ENCODE data around the gene EMILIN3. TPM values are rescaled to one million over a fixed set of nuclear protein-coding genes. Genes with fewer than 3 reads are reported as not detected.

Gene EMILIN3
- total RNA-seq, 1 experiment from 2014 or later = 5.9 TPM

DNA sequence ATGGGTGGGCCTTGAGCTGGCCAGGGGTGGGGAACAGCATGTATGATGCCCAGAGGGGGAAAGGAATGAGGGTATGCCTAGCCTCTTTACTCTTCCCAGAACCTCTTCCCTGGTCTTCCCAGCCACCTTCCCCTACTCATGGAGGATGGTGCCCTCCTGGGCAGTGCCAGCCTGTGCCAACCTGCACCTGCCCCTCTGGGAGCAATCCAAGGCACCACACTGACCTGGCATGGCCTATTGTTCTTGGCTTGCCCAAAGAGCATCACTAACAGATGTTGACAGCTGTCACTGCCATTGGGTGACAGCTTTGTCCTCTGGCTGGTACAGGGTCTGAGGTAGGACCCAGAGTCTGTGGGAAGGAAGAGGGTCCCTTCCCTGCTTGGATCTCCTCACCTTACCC lies 13.1 kb downstream of the EMILIN3 start:
- Histone ChIP-seq H2AFZ (ENCODE audit: low read length) (no peak overlapping the region), H3K79me1 (ENCODE audit: insufficient read depth, low read depth, low read length, poor library complexity, severe bottlenecking) (no peaks in the 10 kb centered on the region), H4K20me1 (ENCODE audit: control insufficient read depth, insufficient read depth, insufficient read length) (no peaks in the 10 kb centered on the region), H3K23me2 (ENCODE audit: insufficient read length, low read depth, low read length, poor library complexity, severe bottlenecking) (no peaks in the 10 kb centered on the region), H2BK5ac (ENCODE audit: insufficient read length, low read length) (no peak overlapping the region), H2AK5ac (ENCODE audit: insufficient read length, low read length) (no peak overlapping the region), H3K9me3 (ENCODE audit: control insufficient read depth, low read depth, low read length) (no peaks in the 10 kb centered on the region), H3K9ac (ENCODE audit: extremely low read depth, insufficient read length, low read length) (no peak overlapping the region), H3K18ac (ENCODE audit: insufficient read length, low read depth, low read length) (no peak overlapping the region), H2BK20ac (ENCODE audit: low read depth, low read length, poor library complexity, severe bottlenecking) (no peak overlapping the region), H4K91ac (ENCODE audit: insufficient read length, low read depth, low read length) (no peak overlapping the region), H4K8ac (replicated peaks; ENCODE audit: insufficient read length, low read depth, low read length) (no peak overlapping the region), H3K23ac (ENCODE audit: insufficient read length, low read depth, low read length) (no peak overlapping the region), H3K27me3 (ENCODE audit: insufficient read depth, low read length) (no peaks in the 10 kb centered on the region), H3K27ac (ENCODE audit: insufficient read length, low read depth, low read length) (no peak overlapping the region), H3K14ac (ENCODE audit: insufficient read depth, low read length) (no peak overlapping the region), H3K4me1 (ENCODE audit: insufficient read depth, low read length) (no peaks in the 10 kb centered on the region), H3K79me2 (ENCODE audit: insufficient read depth, low read length) (no peaks in the 10 kb centered on the region), H2BK120ac (ENCODE audit: low read depth, low read length, poor library complexity, severe bottlenecking) (no peak overlapping the region), H3K4me2 (ENCODE audit: insufficient read depth, insufficient read length, low read length) (no peak overlapping the region), H3T11ph (ENCODE audit: low read length) (no peak overlapping the region), H3K4ac (ENCODE audit: low read depth, low read length) (no peak overlapping the region), H2BK15ac (ENCODE audit: low read depth, low read length) (no peak overlapping the region), H4K5ac (ENCODE audit: insufficient read length, low read depth, low read length) (no peak overlapping the region), H2BK12ac (ENCODE audit: insufficient read length, low read depth, low read length) (no peak overlapping the region), H3K56ac (ENCODE audit: insufficient read length, low read depth, low read length) (no peak overlapping the region)
- Mint-ChIP-seq H3K9me3 (no peaks in the 10 kb centered on the region; a peak in 1 of 5 replicates), H3K36me3 (ENCODE audit: insufficient read depth in 1 of 3, low read depth in 3 of 3) (peaks cover 0 to 4% (median 0%) of the 10 kb centered on the region in 3 experiments; a peak in 3 of 7 replicates), H3K27ac (no peak overlapping the region), H3K27me3 (ENCODE audit: low read depth) (no peaks in the 10 kb centered on the region), H3K4me3 (no peak overlapping the region), H3K4me1 (0 out of 4 replicates have a peak, but pooled peaks cover 0 to 3% of the 10 kb centered on the region in 2 experiments)
- TF ChIP-seq, protein P1, sequence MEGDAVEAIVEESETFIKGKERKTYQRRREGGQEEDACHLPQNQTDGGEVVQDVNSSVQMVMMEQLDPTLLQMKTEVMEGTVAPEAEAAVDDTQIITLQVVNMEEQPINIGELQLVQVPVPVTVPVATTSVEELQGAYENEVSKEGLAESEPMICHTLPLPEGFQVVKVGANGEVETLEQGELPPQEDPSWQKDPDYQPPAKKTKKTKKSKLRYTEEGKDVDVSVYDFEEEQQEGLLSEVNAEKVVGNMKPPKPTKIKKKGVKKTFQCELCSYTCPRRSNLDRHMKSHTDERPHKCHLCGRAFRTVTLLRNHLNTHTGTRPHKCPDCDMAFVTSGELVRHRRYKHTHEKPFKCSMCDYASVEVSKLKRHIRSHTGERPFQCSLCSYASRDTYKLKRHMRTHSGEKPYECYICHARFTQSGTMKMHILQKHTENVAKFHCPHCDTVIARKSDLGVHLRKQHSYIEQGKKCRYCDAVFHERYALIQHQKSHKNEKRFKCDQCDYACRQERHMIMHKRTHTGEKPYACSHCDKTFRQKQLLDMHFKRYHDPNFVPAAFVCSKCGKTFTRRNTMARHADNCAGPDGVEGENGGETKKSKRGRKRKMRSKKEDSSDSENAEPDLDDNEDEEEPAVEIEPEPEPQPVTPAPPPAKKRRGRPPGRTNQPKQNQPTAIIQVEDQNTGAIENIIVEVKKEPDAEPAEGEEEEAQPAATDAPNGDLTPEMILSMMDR (conservative IDR thresholded peaks at IDR 0.05) = no peak
- no peak for DNase-seq
